Measurements from ENCODE around the gene SENP8. TPM values are rescaled to one million over a fixed set of nuclear protein-coding genes. Genes with fewer than 3 reads are reported as not detected.

SENP8 gene
- total and polyA plus RNA-seq, 2 of the 13 experiments (the other 11 are each of a cell fraction or from before 2014, with no cell fraction given), result 2.7 to 3.0 TPM

DNA sequence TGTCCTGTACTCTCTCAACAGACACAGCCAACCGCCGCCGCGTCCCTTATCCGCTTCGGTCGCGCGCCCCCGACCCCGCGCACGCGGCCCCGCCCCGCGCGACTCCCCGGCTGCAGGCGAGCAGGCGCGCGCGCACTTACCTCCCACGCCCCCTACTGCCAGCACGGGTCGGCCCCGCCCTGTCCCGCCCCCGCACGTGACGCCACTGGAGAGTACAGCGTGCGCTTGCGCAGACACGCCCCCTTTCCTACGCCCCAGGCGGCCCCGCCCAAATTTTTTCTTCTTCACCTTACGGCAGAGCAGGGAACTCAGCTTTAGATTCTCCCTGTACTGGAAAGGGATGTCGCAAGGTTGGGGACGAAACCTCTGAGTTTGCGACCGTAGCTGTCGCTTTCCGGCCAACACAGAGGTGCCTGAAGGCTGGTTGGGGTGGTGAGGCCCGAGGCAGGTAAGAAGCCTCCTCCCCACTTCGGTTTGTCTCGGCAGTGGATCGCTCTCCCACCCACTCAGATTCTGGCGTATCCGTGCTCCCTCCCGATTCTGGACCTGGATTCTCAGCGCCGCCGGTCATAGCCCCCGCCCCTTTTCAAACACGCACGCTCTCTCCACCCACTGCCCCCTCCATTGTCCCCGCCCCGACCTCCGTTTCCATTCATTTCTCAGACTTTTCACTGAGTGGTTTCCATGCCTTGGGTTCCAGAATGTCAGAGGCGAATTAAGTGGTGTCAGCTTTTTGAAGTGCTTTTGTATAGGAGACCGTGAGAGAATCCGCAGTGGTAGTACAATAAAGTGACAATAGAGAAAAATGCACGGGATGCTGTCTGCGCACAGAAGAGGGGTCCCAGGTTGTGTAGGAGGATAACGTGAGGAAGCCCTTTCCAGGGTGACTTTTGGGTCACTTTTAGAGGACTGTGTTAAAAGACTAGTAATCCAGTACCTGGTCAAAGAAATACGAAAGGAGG lies at the start of gene SENP8, which contains the start of gene MYO9A (continued):
- TF ChIP-seq ZSCAN9 (CRISPR knock-in tag; IDR thresholded peaks at IDR 0.05; ENCODE audit: borderline replicate concordance), result 0 out of 2 replicates have a peak, but pooled peaks have one; percentile 6
- TF ChIP-seq ZNF180 (CRISPR knock-in tag; IDR thresholded peaks at IDR 0.05; ENCODE audit: borderline replicate concordance, low read depth), result no peak
- TF ChIP-seq KMT2A (CRISPR knock-in tag; IDR thresholded peaks at IDR 0.05), result peak; percentile 56; the same call in 1 of the 2 replicates
- TF ChIP-seq, protein P1, sequence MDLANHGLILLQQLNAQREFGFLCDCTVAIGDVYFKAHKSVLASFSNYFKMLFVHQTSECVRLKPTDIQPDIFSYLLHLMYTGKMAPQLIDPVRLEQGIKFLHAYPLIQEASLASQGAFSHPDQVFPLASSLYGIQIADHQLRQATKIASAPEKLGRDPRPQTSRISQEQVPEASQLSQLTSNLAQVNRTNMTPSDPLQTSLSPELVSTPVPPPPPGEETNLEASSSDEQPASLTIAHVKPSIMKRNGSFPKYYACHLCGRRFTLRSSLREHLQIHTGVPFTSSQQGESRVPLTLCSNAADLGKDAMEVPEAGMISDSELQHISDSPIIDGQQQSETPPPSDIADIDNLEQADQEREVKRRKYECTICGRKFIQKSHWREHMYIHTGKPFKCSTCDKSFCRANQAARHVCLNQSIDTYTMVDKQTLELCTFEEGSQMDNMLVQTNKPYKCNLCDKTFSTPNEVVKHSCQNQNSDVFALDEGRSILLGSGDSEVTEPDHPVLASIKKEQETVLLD (CRISPR knock-in tag; IDR thresholded peaks at IDR 0.05; ENCODE audit: low read depth), result no peak
- TF ChIP-seq ZNF790 (CRISPR knock-in tag; IDR thresholded peaks at IDR 0.05; ENCODE audit: borderline replicate concordance), result no peak
- 0 out of 2 replicates have a peak, but pooled peaks have one; percentile 10 for TF ChIP-seq MYC (CRISPR knock-in tag; IDR thresholded peaks at IDR 0.05; ENCODE audit: borderline replicate concordance)
- no peak for TF ChIP-seq NFATC3 (CRISPR knock-in tag; IDR thresholded peaks at IDR 0.05)
- TF ChIP-seq, protein P2, sequence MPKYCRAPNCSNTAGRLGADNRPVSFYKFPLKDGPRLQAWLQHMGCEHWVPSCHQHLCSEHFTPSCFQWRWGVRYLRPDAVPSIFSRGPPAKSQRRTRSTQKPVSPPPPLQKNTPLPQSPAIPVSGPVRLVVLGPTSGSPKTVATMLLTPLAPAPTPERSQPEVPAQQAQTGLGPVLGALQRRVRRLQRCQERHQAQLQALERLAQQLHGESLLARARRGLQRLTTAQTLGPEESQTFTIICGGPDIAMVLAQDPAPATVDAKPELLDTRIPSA (CRISPR knock-in tag; IDR thresholded peaks at IDR 0.05; ENCODE audit: borderline replicate concordance), result no peak
- no peak for TF ChIP-seq JUND (CRISPR knock-in tag; IDR thresholded peaks at IDR 0.05)
- TF ChIP-seq ZMYM2 (CRISPR knock-in tag; IDR thresholded peaks at IDR 0.05), result peak; percentile 33; the same call in 1 of the 2 replicates
- TF ChIP-seq HNF4A (CRISPR knock-in tag; IDR thresholded peaks at IDR 0.05), result no peak
- no peak for TF ChIP-seq HNRNPK (IDR thresholded peaks at IDR 0.05; ENCODE audit: low read depth, low read length, poor library complexity, severe bottlenecking)
- TF ChIP-seq, protein P3, sequence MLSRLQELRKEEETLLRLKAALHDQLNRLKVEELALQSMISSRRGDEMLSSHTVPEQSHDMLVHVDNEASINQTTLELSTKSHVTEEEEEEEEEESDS (CRISPR knock-in tag; IDR thresholded peaks at IDR 0.05; ENCODE audit: borderline replicate concordance), result no peak
- TF ChIP-seq YY1 (IDR thresholded peaks at IDR 0.05; ENCODE audit: insufficient read depth, insufficient replicate concordance, low read depth, low read length), result peak; percentile 8
- TF ChIP-seq ZNF839 (CRISPR knock-in tag; IDR thresholded peaks at IDR 0.05; ENCODE audit: borderline replicate concordance), result no peak
- no peak for TF ChIP-seq RARA (CRISPR knock-in tag; IDR thresholded peaks at IDR 0.05)
- no peak for TF ChIP-seq EZH2 (conservative IDR thresholded peaks at IDR 0.05; ENCODE audit: low read depth, low read length)
- no peak for TF ChIP-seq ZNF891 (CRISPR knock-in tag; IDR thresholded peaks at IDR 0.05)
- no peak for TF ChIP-seq ZNF10 (CRISPR knock-in tag; IDR thresholded peaks at IDR 0.05; ENCODE audit: borderline replicate concordance, low read depth)
- peak; percentile 39; the same call in 1 of the 2 replicates for TF ChIP-seq KDM2A (CRISPR knock-in tag; IDR thresholded peaks at IDR 0.05; ENCODE audit: borderline replicate concordance, low read depth)
- no peak for TF ChIP-seq SOX5 (CRISPR knock-in tag; IDR thresholded peaks at IDR 0.05; ENCODE audit: borderline replicate concordance)
- TF ChIP-seq ZBTB20 (CRISPR knock-in tag; IDR thresholded peaks at IDR 0.05; ENCODE audit: borderline replicate concordance, low read depth), result no peak
- no peak for TF ChIP-seq ZFP36 (IDR thresholded peaks at IDR 0.05; ENCODE audit: borderline replicate concordance, low read depth, low read length, partially characterized antibody)
- TF ChIP-seq, protein P4, sequence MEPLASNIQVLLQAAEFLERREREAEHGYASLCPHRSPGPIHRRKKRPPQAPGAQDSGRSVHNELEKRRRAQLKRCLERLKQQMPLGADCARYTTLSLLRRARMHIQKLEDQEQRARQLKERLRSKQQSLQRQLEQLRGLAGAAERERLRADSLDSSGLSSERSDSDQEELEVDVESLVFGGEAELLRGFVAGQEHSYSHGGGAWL (CRISPR knock-in tag; IDR thresholded peaks at IDR 0.05), result no peak; the same call in 1 of the 2 replicates
- TF ChIP-seq, protein P5, sequence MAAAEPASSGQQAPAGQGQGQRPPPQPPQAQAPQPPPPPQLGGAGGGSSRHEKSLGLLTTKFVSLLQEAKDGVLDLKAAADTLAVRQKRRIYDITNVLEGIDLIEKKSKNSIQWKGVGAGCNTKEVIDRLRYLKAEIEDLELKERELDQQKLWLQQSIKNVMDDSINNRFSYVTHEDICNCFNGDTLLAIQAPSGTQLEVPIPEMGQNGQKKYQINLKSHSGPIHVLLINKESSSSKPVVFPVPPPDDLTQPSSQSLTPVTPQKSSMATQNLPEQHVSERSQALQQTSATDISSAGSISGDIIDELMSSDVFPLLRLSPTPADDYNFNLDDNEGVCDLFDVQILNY (CRISPR knock-in tag; conservative IDR thresholded peaks at IDR 0.05), result no peak
- no peak for TF ChIP-seq RFXANK (CRISPR knock-in tag; IDR thresholded peaks at IDR 0.05)

Measured in HepG2 (cell line).